ENCODE data around the gene AP1G1. TPM values are rescaled to one million over a fixed set of nuclear protein-coding genes. Genes with fewer than 3 reads are reported as not detected.

The AP1G1 gene
- total and polyA plus RNA-seq, 10 of the 15 experiments (the other 5 are each of a cell fraction or from before 2014, with no cell fraction given): 5.9 to 83.7 (median 47.8) TPM

DNA sequence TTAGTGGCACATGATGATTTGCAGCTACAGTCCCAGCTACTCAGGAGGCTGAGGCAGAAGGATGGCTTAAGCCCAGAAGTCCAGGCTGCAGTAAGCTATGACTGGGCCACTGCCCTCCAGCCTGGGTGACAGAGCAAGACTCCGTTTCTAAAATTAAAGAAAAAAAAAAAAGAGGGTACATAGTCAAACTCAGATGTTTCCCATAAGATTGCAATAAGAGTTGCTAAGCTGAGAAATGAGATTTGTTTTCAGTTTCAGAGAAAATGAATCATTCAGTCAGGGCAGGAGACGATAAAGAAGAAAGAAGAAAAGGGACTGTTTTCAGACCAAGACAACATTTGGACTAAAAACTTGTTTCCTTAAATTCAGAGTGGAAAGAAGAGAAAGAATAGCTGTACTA lies 54.0 kb downstream of the AP1G1 start (continued):
- TF ChIP-seq ZBTB4 (CRISPR knock-in tag; IDR thresholded peaks at IDR 0.05): no peak
- TF ChIP-seq, protein P1, sequence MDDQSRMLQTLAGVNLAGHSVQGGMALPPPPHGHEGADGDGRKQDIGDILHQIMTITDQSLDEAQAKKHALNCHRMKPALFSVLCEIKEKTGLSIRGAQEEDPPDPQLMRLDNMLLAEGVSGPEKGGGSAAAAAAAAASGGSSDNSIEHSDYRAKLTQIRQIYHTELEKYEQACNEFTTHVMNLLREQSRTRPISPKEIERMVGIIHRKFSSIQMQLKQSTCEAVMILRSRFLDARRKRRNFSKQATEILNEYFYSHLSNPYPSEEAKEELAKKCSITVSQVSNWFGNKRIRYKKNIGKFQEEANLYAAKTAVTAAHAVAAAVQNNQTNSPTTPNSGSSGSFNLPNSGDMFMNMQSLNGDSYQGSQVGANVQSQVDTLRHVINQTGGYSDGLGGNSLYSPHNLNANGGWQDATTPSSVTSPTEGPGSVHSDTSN (IDR thresholded peaks at IDR 0.05; ENCODE audit: insufficient replicate concordance, low read depth, low read length): no peak
- TF ChIP-seq TARDBP (IDR thresholded peaks at IDR 0.05; ENCODE audit: borderline replicate concordance): no peak
- TF ChIP-seq, protein P2, sequence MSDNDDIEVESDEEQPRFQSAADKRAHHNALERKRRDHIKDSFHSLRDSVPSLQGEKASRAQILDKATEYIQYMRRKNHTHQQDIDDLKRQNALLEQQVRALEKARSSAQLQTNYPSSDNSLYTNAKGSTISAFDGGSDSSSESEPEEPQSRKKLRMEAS (IDR thresholded peaks at IDR 0.05; ENCODE audit: low read depth, low read length): no peak
- no peak for TF ChIP-seq RELA (IDR thresholded peaks at IDR 0.05; ENCODE audit: borderline replicate concordance, partially characterized antibody)
- no peak for TF ChIP-seq ZNF24 (IDR thresholded peaks at IDR 0.05)
- no peak for TF ChIP-seq SRF (IDR thresholded peaks at IDR 0.05; ENCODE audit: low read depth in 2 of 2, low read length in 2 of 2)
- TF ChIP-seq TCF12 (IDR thresholded peaks at IDR 0.05; ENCODE audit: low read depth, low read length): no peak

DNA sequence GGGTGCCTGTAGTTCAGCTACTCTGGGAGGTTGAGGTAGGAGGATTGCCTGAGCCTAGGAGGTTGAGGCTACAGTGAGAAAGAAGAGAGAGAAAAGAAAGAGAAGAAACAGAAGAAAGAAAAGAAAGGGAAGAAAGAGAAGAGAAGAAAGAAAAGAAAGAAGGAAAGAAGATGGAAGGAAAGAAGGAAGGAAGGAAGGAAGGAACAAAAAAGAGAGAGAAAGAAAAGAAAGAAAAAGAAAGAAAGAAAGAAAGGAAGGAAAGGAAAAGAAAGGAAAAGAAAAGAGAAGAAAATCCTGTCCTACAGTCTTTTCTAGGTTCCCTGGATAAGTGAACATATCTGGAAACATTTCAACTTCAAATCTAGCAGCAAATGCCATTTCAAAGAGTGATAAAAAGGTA lies 54.5 kb downstream of the AP1G1 start:
- DNase-seq (ENCODE audit: low read depth, low spot score) (no peak), FAIRE-seq (no peak), ATAC-seq (no peak)
- H4K20me1 ChIP-seq (ENCODE audit: control insufficient read depth, insufficient read depth): no peaks in the 10 kb centered on the region
- intact Hi-C loops (cut with micrococcal nuclease; ENCODE audit: unreplicated experiment): loop anchor here (10.0 kb wide), 1 partner anchor 59 kb away; no protein-coding TSS in a partner anchor
- no peaks in the 10 kb centered on the region for H3K27me3 ChIP-seq (replicated peaks in 1 of 2; ENCODE audit: control insufficient read depth in 2 of 2, insufficient read depth in 2 of 2, low read length in 1 of 2)
- in situ Hi-C loops (cut with MboI): no loop called here
- POLR2A ChIA-PET: no interaction called here
- H3K27ac ChIP-seq (ENCODE audit: control insufficient read depth, insufficient read depth): no peak overlapping the region
- CTCF ChIA-PET: interaction anchor here (0.7 to 2.1 kb wide), 4 partner anchors 9 to 144 kb away, joined by 3 to 7 read pairs (median 3); no protein-coding TSS in a partner anchor
- no peak overlapping the region for H3K4me2 ChIP-seq (ENCODE audit: control insufficient read depth, insufficient read depth)
- SMC1A ChIA-PET (ENCODE audit: uncharacterized antibody, unreplicated experiment): interaction anchor here (0.9 kb wide), 1 partner anchor 23 kb away, joined by 3 read pairs; no protein-coding TSS in a partner anchor
- no peak overlapping the region for H3K4me3 ChIP-seq
- H3K79me2 ChIP-seq (ENCODE audit: control insufficient read depth, insufficient read depth, low read length): no peaks in the 10 kb centered on the region
- peaks cover 4 to 37% of the 10 kb centered on the region in 2 experiments for H3K36me3 ChIP-seq (ENCODE audit: control insufficient read depth in 2 of 2, insufficient read depth in 2 of 2, low read length in 1 of 2)
- TF ChIP-seq ETV6 (conservative IDR thresholded peaks at IDR 0.05 in 1 of 2, IDR thresholded peaks at IDR 0.05 in 1 of 2; ENCODE audit: borderline replicate concordance in 1 of 2, low read depth in 1 of 2) (no peak), ELK1 (IDR thresholded peaks at IDR 0.05; ENCODE audit: low read depth, low read length) (no peak), ZBED1 (IDR thresholded peaks at IDR 0.05; ENCODE audit: borderline replicate concordance) (no peak), SIN3A (IDR thresholded peaks at IDR 0.05; ENCODE audit: low read depth, low read length) (no peak)
- no peak overlapping the region for H3K9ac ChIP-seq (ENCODE audit: control insufficient read depth, insufficient read depth, low read length)
- H2AFZ ChIP-seq (ENCODE audit: control insufficient read depth, low read depth, low read length): no peak overlapping the region
- BruUV-seq (replicated peaks): no TSS peak
- H3K4me1 ChIP-seq (ENCODE audit: control insufficient read depth, insufficient read depth, low read length): no peaks in the 10 kb centered on the region; the same call in 1 of the 2 replicates
- RAD21 ChIA-PET (ENCODE audit: unreplicated experiment): interaction anchor here (1.0 to 1.2 kb wide), 2 partner anchors 51 to 204 kb away, joined by 3 read pairs; no protein-coding TSS in a partner anchor
- no peaks in the 10 kb centered on the region for H3K9me3 ChIP-seq (replicated peaks; ENCODE audit: control insufficient read depth, insufficient read depth, low read length)
